ENCODE results near the gene FCHO1. TPM values are rescaled to one million over a fixed set of nuclear protein-coding genes. Genes with fewer than 3 reads are reported as not detected.

FCHO1 gene
- total and polyA plus RNA-seq, 2 experiments from 2014 or later: 18.5 to 42.3 TPM

- no peak for DNase-seq (ENCODE audit: low spot score)
- Histone ChIP-seq H3K9me2 (ENCODE audit: insufficient read depth) (no peaks in the 10 kb centered on the region), H3K4me1 (ENCODE audit: insufficient read depth) (no peaks in the 10 kb centered on the region; the same call in 1 of the 2 replicates), H3K27me3 (ENCODE audit: insufficient read depth) (no peaks in the 10 kb centered on the region), H3K4me3 (no peak overlapping the region), H3K27ac (ENCODE audit: low read depth) (no peak overlapping the region), H3K79me2 (replicated peaks; ENCODE audit: insufficient read depth) (no peaks in the 10 kb centered on the region), H2AFZ (no peak overlapping the region), H3K4me2 (no peak overlapping the region), H3K36me3 (ENCODE audit: insufficient read depth) (no peaks in the 10 kb centered on the region), H4K20me1 (replicated peaks; ENCODE audit: insufficient read depth) (no peaks in the 10 kb centered on the region), H3F3A (replicated peaks; ENCODE audit: low read depth) (no peaks in the 10 kb centered on the region)
- peaks cover 4% of the 10 kb centered on the region; the same call in 1 of the 3 replicates for H3K4me1 Mint-ChIP-seq
- H3K9me3 Mint-ChIP-seq: no peaks in the 10 kb centered on the region
- H3K27ac Mint-ChIP-seq: no peak overlapping the region
- no peak for ATAC-seq
- no peaks in the 10 kb centered on the region for H3K36me3 Mint-ChIP-seq (ENCODE audit: low read depth)
- H3K27me3 Mint-ChIP-seq (ENCODE audit: insufficient read depth, low read depth, poor library complexity): peaks cover 11% of the 10 kb centered on the region
- H3K4me3 Mint-ChIP-seq: no peak overlapping the region
- TF ChIP-seq STAT1 (IDR thresholded peaks at IDR 0.05; ENCODE audit: unreplicated experiment) (no peak), NANOG (IDR thresholded peaks at IDR 0.05; ENCODE audit: borderline replicate concordance) (no peak), ZNF114 (CRISPR knock-in tag; IDR thresholded peaks at IDR 0.05) (no peak), CTCF (conservative IDR thresholded peaks at IDR 0.05; ENCODE audit: low read depth in 2 of 2) (no peak), ZNF331 (CRISPR knock-in tag; IDR thresholded peaks at IDR 0.05; ENCODE audit: low read depth) (no peak), EZH2 (IDR thresholded peaks at IDR 0.05; ENCODE audit: low read depth, unreplicated experiment) (no peak)
Measured at GRCh38 chr19:17824339-17824738, 73.1 kb downstream of the FCHO1 start.

- no peaks in the 10 kb centered on the region for H4K20me1 ChIP-seq (replicated peaks; ENCODE audit: insufficient read depth)
- no peak overlapping the region for H3K27ac ChIP-seq (ENCODE audit: low read depth)
- H3K79me2 ChIP-seq (replicated peaks; ENCODE audit: insufficient read depth): no peaks in the 10 kb centered on the region
- H3K36me3 ChIP-seq (ENCODE audit: insufficient read depth): no peaks in the 10 kb centered on the region
- no peaks in the 10 kb centered on the region for H3K9me3 Mint-ChIP-seq
- H3K4me1 Mint-ChIP-seq: peaks cover 7% of the 10 kb centered on the region; the same call in 2 of the 3 replicates
- H3K27me3 Mint-ChIP-seq (ENCODE audit: insufficient read depth, low read depth, poor library complexity): peaks cover 14% of the 10 kb centered on the region
- TF ChIP-seq STAT1 (IDR thresholded peaks at IDR 0.05; ENCODE audit: unreplicated experiment) (no peak), NANOG (IDR thresholded peaks at IDR 0.05; ENCODE audit: borderline replicate concordance) (no peak), ETS1 (IDR thresholded peaks at IDR 0.05) (no peak), REST (IDR thresholded peaks at IDR 0.05; ENCODE audit: unreplicated experiment) (no peak)
- ATAC-seq: no peak
- no peaks in the 10 kb centered on the region for H3K36me3 Mint-ChIP-seq (ENCODE audit: low read depth)
- no peaks in the 10 kb centered on the region for H3K9me2 ChIP-seq (ENCODE audit: insufficient read depth)
- peaks cover 7% of the 10 kb centered on the region; the same call in 1 of the 2 replicates for H3K4me1 ChIP-seq (ENCODE audit: insufficient read depth)
- H3K27ac Mint-ChIP-seq: no peak overlapping the region
- no peaks in the 10 kb centered on the region for H3K27me3 ChIP-seq (ENCODE audit: insufficient read depth)
- H3F3A ChIP-seq (replicated peaks; ENCODE audit: low read depth): peaks cover 7% of the 10 kb centered on the region
- no peak for DNase-seq (ENCODE audit: low spot score)
- H3K4me3 ChIP-seq: no peak overlapping the region
- H3K4me2 ChIP-seq: no peak overlapping the region
- no peak overlapping the region for H2AFZ ChIP-seq
- no peak overlapping the region for H3K4me3 Mint-ChIP-seq
Measured at GRCh38 chr19:17826508-17827056, 75.3 kb downstream of the FCHO1 start.

Data from GM23338 (cell line).